A673 (cell line): ENCODE data around the gene PMS2. TPM values are rescaled to one million over a fixed set of nuclear protein-coding genes. Genes with fewer than 3 reads are reported as not detected.

Source experiments
- BruUV-seq: library from RNA; stranded (reverse); fragments of 400-500 nt; replicated peaks from 2 replicates; lab custom pipeline; 2021; lab: Mats Ljungman, UMichigan
- CTCF ChIA-PET: fragments of 300-600 bp; sonication (Branson Sonifier 250); formaldehyde crosslinking; loops from one replicate; lab custom pipeline; 2022; ENCODE audit warnings: antibody characterized with exemption; lab: Charles Lee
- POLR2A ChIA-PET: fragments of 300-600 bp; sonication (Branson Sonifier 250); formaldehyde crosslinking; loops from one replicate; lab custom pipeline; 2022; ENCODE audit warnings: antibody characterized with exemption; ENCODE audit not compliant: low non-redundant PET; lab: Charles Lee
- DNase-seq: peaks from one replicate; pipeline ENCODE4 v3.0.0-alpha.2; 2015; ENCODE audit warnings: low spot score
- H3K27ac ChIP-seq: fragments of 200-600 bp; sonication (generic); 2 replicates; pipeline ENCODE4 v1.5.1; 2016; ENCODE audit warnings: mixed run types, low read depth, mild to moderate bottlenecking, mixed read lengths, antibody characterized with exemption, low read length; ENCODE audit not compliant: poor library complexity, severe bottlenecking
- H3K27me3 ChIP-seq: fragments of 200-600 bp; sonication (generic); replicated peaks from 2 replicates; pipeline ENCODE4 v1.6.1; 2017; ENCODE audit warnings: mixed run types, low read depth, mild to moderate bottlenecking, mixed read lengths, antibody characterized with exemption, low read length; ENCODE audit not compliant: insufficient read depth, poor library complexity
- H3K36me3 ChIP-seq: fragments of 200-600 bp; sonication (generic); 2 replicates; pipeline ENCODE4 v1.6.1; 2016; ENCODE audit warnings: mixed run types, mild to moderate bottlenecking, mixed read lengths, antibody characterized with exemption, low read length; ENCODE audit not compliant: insufficient read depth, poor library complexity, severe bottlenecking
- H3K4me1 ChIP-seq: fragments of 200-600 bp; sonication (generic); 2 replicates; pipeline ENCODE4 v1.6.1; 2017; ENCODE audit warnings: mixed run types, mild to moderate bottlenecking, mixed read lengths, antibody characterized with exemption, low read length; ENCODE audit not compliant: insufficient read depth, poor library complexity, severe bottlenecking
- H3K4me3 ChIP-seq: fragments of 200-600 bp; sonication (generic); 2 replicates; pipeline ENCODE4 v1.5.1; 2016; ENCODE audit warnings: low read depth, mixed run types, mild to moderate bottlenecking, mixed read lengths, low read length; ENCODE audit not compliant: poor library complexity, severe bottlenecking
- H3K9me3 ChIP-seq: fragments of 200-600 bp; sonication (generic); 2 replicates; pipeline ENCODE4 v1.6.1; 2016; ENCODE audit warnings: mixed run types, low read depth, mild to moderate bottlenecking, mixed read lengths, antibody characterized with exemption, low read length; ENCODE audit not compliant: poor library complexity, severe bottlenecking
- EZH2 ChIP-seq: fragments of 200-600 bp; sonication (generic); IDR thresholded peaks from 2 replicates; pipeline ENCODE4 v1.6.1; 2017; ENCODE audit warnings: borderline replicate concordance, low read depth, mild to moderate bottlenecking, mixed read lengths, antibody characterized with exemption, low read length; ENCODE audit not compliant: poor library complexity, severe bottlenecking
- intact Hi-C: fragments of 100-400 bp; cut with micrococcal nuclease; formaldehyde crosslinking; loops from one replicate; pipeline ENCODE4 v1.10.0; 2022; ENCODE audit not compliant: unreplicated experiment
- total RNA-seq: library from RNA; stranded (reverse); gene quantifications from 2 replicates; pipeline ENCODE4 v1.2.3, GENCODE V29; 2021
- TF ChIP-seq, protein P1 (sequence below): fragments of 300-800, 200-600 bp; sonication (generic); conservative IDR thresholded peaks from 2 replicates; pipeline ENCODE4 v1.5.1; 2017; ENCODE audit warnings: low read depth, mild to moderate bottlenecking, antibody characterized with exemption, low read length, moderate library complexity, mixed read lengths

The PMS2 gene
- total RNA-seq, 1 experiment from 2014 or later: 14.6 TPM

DNA sequence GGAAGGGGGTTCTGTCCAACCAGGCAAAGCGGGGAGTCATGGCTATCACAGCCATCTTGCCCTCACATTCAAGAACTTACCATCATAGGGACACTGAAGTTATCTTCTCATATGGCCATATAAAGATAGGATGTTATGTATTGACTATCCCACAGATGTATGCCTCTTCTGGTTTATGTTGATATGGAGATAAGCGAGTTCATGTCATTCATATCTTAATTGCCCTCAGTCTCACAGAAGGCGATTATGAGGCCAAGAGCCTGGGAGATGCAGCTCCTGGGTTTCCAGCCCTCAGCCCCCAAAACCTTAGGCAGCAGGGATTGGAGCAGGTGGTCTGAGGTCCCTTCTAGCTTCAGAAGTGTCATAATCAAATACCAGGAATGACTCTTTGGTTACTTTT is 13.9 kb upstream of the PMS2 start:
- H3K4me1 ChIP-seq: no peaks in the 10 kb centered on the region
- H3K36me3 ChIP-seq: peaks cover 98% of the 10 kb centered on the region
- no peaks in the 10 kb centered on the region for H3K27me3 ChIP-seq
- TF ChIP-seq, protein P1, sequence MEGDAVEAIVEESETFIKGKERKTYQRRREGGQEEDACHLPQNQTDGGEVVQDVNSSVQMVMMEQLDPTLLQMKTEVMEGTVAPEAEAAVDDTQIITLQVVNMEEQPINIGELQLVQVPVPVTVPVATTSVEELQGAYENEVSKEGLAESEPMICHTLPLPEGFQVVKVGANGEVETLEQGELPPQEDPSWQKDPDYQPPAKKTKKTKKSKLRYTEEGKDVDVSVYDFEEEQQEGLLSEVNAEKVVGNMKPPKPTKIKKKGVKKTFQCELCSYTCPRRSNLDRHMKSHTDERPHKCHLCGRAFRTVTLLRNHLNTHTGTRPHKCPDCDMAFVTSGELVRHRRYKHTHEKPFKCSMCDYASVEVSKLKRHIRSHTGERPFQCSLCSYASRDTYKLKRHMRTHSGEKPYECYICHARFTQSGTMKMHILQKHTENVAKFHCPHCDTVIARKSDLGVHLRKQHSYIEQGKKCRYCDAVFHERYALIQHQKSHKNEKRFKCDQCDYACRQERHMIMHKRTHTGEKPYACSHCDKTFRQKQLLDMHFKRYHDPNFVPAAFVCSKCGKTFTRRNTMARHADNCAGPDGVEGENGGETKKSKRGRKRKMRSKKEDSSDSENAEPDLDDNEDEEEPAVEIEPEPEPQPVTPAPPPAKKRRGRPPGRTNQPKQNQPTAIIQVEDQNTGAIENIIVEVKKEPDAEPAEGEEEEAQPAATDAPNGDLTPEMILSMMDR: no peak
- TF ChIP-seq EZH2: no peak
- no peak for DNase-seq
- BruUV-seq: no TSS peak
- ChIA-PET CTCF (no interaction called here), POLR2A (no interaction called here)
- H3K9me3 ChIP-seq: no peaks in the 10 kb centered on the region
- H3K27ac ChIP-seq: no peak overlapping the region
- intact Hi-C loops: no loop called here
- no peak overlapping the region for H3K4me3 ChIP-seq

DNA sequence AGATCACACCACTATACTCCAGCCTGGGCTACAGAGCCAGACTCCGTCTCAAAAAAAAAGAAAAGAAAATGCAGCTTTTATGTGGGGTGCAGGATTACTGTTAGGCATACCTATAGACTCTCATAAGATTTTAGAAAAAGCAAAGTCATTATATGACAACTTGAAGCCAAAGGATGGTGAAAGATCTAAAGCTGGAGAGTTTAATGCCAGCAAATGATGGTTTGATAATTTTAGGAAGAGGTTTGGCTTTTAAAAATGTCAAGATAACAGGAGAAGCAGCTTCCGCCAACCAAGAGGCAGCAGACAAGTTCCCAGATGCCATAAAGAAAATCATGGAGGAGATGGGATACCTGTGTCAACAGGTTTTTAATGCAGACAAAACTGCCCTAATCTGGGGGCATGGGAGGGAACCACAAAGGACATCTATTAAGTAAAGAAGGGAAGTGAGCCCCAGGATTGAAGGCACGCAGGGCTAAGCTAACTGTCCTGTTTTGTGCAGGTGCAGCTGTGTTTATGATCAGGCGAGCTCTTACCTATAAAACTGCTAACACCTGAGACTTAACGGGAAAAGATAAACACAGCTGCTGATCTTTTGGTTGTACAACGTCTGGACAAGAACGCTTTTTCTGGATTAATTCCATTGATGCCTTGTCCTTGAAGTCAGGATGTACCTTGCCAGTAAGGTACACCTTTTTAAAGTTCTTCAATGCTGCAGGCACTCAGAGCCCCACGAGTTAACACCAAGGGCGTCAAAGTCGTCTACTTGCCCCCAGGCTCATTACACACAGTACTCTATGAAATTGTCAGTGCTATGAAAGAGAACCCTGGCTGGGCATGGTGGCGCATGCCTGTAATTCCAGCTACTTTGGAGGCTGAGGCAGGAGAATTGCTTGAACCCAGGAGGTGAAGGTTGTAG is 11.8 kb upstream of the PMS2 start:
- no peaks in the 10 kb centered on the region for H3K9me3 ChIP-seq
- no peak overlapping the region for H3K27ac ChIP-seq
- H3K4me3 ChIP-seq: no peak overlapping the region
- no peak for DNase-seq
- CTCF ChIA-PET: no interaction called here
- no peaks in the 10 kb centered on the region for H3K27me3 ChIP-seq
- no TSS peak for BruUV-seq
- peaks cover 15% of the 10 kb centered on the region for H3K4me1 ChIP-seq
- POLR2A ChIA-PET: no interaction called here
- no peak for TF ChIP-seq EZH2
- TF ChIP-seq, protein P1: no peak
- H3K36me3 ChIP-seq: peaks cover 93% of the 10 kb centered on the region
- intact Hi-C loops: no loop called here

DNA sequence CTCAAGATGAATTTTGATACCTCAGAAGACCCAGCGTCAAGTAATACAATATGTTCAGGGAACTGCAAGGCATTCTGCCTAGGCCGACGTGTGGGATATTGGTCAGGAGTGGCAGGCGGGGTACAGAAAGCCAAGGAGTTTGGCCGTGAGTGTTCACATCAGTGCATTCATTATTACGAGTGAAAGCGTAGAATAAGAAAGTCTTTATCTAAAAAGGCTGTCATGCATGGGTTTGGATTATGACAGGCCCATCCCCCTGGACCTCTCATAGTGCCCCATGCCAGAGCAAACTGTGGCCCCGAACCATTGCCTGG is 7.8 kb upstream of the PMS2 start:
- H3K4me1 ChIP-seq: peaks cover 22% of the 10 kb centered on the region
- ChIA-PET CTCF (no interaction called here), POLR2A (no interaction called here)
- peaks cover 68% of the 10 kb centered on the region for H3K36me3 ChIP-seq
- DNase-seq: no peak
- TF ChIP-seq, protein P1: no peak
- no peak for TF ChIP-seq EZH2
- no peaks in the 10 kb centered on the region for H3K27me3 ChIP-seq
- no TSS peak for BruUV-seq
- H3K27ac ChIP-seq: peak overlapping the region; percentile 99
- no peak overlapping the region for H3K4me3 ChIP-seq
- no peaks in the 10 kb centered on the region for H3K9me3 ChIP-seq
- intact Hi-C loops: no loop called here
